ENCODE results near the gene TNFSF15. TPM values are rescaled to one million over a fixed set of nuclear protein-coding genes. Genes with fewer than 3 reads are reported as not detected.
A peak's percentile ranks its signal among the peaks of the same experiment; 100 is the strongest.

TNFSF15 gene
- total RNA-seq, 1 donor from 2014 or later: 5.2 TPM

DNA sequence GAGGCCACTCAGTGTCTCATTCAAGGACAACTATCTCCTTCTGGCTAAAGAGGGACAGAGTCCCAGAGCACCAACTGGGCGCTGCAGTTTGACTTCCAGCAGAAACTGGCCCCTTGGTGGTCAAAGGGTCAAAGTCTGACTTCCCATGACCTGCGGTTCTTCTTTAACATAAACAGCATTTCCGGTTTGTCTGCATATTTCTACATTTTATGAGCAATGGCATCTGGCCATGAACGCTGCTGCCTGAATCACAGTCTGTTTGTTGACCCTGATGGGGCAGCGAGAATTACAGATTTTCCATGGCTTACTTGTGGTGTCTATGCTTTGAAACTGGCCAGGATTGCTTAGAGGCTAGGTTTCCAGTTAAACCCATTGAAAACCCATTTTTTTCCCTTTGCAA, 1.3 kb downstream of the TNFSF15 start:
- Histone ChIP-seq H3K36me3 (no peaks in the 10 kb centered on the region), H3K4me3 (peak overlapping the region; percentile 46), H3K27me3 (ENCODE audit: low read depth) (no peaks in the 10 kb centered on the region), H3K9me3 (no peaks in the 10 kb centered on the region), H3K4me1 (peaks cover 38% of the 10 kb centered on the region), H3K27ac (peak overlapping the region; percentile 40)
- ATAC-seq (no peak), DNase-seq (no peak)
- intact Hi-C loops (cut with DNase I): no loop called here
- TF ChIP-seq, protein P1, sequence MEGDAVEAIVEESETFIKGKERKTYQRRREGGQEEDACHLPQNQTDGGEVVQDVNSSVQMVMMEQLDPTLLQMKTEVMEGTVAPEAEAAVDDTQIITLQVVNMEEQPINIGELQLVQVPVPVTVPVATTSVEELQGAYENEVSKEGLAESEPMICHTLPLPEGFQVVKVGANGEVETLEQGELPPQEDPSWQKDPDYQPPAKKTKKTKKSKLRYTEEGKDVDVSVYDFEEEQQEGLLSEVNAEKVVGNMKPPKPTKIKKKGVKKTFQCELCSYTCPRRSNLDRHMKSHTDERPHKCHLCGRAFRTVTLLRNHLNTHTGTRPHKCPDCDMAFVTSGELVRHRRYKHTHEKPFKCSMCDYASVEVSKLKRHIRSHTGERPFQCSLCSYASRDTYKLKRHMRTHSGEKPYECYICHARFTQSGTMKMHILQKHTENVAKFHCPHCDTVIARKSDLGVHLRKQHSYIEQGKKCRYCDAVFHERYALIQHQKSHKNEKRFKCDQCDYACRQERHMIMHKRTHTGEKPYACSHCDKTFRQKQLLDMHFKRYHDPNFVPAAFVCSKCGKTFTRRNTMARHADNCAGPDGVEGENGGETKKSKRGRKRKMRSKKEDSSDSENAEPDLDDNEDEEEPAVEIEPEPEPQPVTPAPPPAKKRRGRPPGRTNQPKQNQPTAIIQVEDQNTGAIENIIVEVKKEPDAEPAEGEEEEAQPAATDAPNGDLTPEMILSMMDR (IDR thresholded peaks at IDR 0.05): no peak

DNA sequence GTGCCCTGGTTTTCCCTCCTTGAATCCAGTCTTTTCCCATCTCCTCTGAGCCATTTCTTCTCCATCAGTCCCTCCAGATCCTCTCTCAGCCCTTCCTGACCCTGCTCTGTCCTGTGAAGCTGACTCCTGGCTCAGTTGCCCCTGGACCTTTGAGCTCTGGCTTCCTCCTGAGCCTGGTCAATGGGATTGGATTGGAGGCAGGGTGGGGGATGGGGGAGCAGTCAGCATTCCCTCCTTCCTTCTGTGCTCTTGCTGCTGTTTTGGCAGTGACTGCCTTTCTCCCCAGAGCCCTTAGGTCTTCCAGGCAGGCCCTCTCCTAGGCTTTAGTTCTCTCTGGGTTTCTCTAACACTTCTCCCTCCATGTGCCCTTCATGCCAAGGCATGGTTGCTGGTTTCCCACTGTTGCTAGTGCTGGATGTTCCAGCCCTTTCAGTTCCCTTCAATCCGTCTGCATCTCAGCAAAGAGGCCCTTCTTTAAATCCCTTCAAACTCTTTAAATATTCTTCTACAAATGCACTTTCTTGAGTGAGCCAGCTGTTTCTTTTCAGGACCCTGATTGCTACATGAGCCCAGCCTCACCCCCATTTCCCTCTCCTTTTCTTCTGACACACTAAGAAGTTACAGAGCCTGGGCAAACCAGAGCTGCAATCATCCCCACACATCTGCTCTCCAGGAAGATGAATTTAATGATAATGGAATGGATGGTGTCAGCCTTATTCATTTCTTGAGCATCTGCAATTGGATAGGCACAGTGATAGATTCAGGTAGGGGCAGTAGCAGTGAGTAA, 2.2 kb downstream of the TNFSF15 start:
- H3K27ac ChIP-seq: no peak overlapping the region
- TF ChIP-seq, protein P1 (IDR thresholded peaks at IDR 0.05): no peak
- ATAC-seq (no peak), DNase-seq (no peak)
- no peaks in the 10 kb centered on the region for H3K36me3 ChIP-seq
- intact Hi-C loops (cut with DNase I): no loop called here
- H3K27me3 ChIP-seq (ENCODE audit: low read depth): no peaks in the 10 kb centered on the region
- no peaks in the 10 kb centered on the region for H3K9me3 ChIP-seq
- H3K4me3 ChIP-seq: peak overlapping the region; percentile 46
- peaks cover 38% of the 10 kb centered on the region for H3K4me1 ChIP-seq

DNA sequence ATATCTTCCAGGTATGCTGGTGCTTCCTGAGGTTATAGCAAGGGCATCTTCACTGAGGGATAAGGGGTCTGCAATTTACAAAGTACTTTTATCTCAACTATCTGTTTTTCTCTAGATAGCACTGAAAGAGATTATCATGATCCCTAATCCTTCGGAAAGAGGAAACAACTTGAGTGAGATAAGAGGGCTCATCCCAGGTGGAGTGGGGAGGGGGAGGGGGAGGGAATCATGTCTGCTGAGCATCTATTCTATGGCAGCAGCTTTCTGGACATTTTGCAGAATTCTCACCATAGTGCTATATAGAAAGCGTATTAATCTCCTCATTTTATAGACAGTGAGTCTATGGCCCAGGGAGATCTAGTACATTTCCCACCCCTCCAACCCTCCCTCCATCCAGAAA, 5.9 kb downstream of the TNFSF15 start:
- TF ChIP-seq, protein P1 (IDR thresholded peaks at IDR 0.05): no peak
- no peak for DNase-seq
- H3K9me3 ChIP-seq: no peaks in the 10 kb centered on the region
- H3K27me3 ChIP-seq (ENCODE audit: low read depth): no peaks in the 10 kb centered on the region
- peaks cover 18% of the 10 kb centered on the region for H3K4me1 ChIP-seq
- no peak for ATAC-seq
- intact Hi-C loops (cut with DNase I): no loop called here
- no peak overlapping the region for H3K27ac ChIP-seq
- H3K4me3 ChIP-seq: no peak overlapping the region
- no peaks in the 10 kb centered on the region for H3K36me3 ChIP-seq

DNA sequence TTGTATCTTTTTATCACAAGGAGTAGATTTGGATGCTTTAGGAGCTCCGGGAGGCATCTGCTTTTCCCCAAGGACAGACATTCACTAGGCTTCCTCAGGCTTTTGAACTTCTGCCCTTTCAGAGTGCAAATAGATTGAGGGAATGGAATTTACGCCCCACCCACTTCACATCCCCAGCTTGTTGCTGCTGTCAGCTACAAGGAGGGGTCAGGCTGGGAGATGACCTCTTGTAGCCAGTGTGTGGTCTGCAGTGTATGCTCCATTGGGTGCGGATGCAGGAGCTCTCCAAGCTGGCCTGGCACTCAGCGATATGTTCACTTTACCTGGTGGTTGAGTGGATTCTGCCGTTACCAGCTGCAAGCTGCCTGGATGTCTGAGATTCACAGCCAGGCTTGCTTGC, 6.4 kb downstream of the TNFSF15 start:
- DNase-seq: no peak
- Histone ChIP-seq H3K4me3 (no peak overlapping the region), H3K27me3 (ENCODE audit: low read depth) (no peaks in the 10 kb centered on the region), H3K4me1 (peaks cover 13% of the 10 kb centered on the region), H3K27ac (no peak overlapping the region), H3K9me3 (no peaks in the 10 kb centered on the region), H3K36me3 (no peaks in the 10 kb centered on the region)
- peak in 1 of 2 donors; percentile 20 for ATAC-seq
- TF ChIP-seq, protein P1 (IDR thresholded peaks at IDR 0.05): no peak
- intact Hi-C loops (cut with DNase I): no loop called here

DNA sequence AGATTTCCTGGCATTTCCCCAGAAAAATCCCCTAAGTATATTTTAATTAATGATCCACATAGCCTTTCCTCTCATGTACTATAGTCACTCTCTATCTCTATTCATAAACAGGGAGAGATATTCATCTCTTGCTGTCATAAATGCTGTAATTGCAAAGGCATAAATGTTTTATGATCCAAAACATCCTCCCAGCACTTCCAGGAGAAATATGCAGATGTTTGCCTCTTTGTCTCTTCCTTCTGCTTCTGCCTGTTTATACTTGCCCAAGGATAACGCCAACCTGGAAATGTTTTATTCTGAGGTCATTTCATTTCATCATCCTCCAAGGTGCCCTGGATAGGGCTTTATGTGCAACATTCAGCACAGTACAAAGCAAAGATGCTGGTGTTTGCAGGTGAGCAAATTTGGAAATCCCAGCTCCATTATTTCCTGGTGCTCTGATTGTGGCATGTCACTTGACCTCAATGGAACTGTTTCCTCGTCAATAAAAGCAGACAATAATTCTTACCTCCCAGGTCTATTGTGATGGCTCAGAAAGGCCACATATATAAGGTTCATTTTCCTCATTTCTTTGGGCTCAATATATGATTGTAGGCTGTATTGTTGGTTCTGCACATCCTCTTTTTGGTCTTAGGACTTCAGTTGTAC, 6.9 kb downstream of the TNFSF15 start:
- intact Hi-C loops (cut with DNase I): no loop called here
- no peak overlapping the region for H3K27ac ChIP-seq
- TF ChIP-seq, protein P1 (IDR thresholded peaks at IDR 0.05): no peak
- H3K9me3 ChIP-seq: no peaks in the 10 kb centered on the region
- no peaks in the 10 kb centered on the region for H3K27me3 ChIP-seq (ENCODE audit: low read depth)
- peaks cover 8% of the 10 kb centered on the region for H3K4me1 ChIP-seq
- DNase-seq (no peak), ATAC-seq (no peak)
- no peak overlapping the region for H3K4me3 ChIP-seq
- no peaks in the 10 kb centered on the region for H3K36me3 ChIP-seq
